Endodermal cell (in vitro differentiated cells): ENCODE measurements around the gene CAVIN2. TPM values are rescaled to one million over a fixed set of nuclear protein-coding genes. Genes with fewer than 3 reads are reported as not detected.

Source experiments
- DNase-seq: peaks from one replicate; pipeline ENCODE4 v3.0.0-alpha.2; 2017
- H3K27ac ChIP-seq: 2 replicates; pipeline ENCODE4 v1.5.1; 2013; ENCODE audit warnings: mild to moderate bottlenecking, low read depth, low read length, moderate library complexity
- H3K27me3 ChIP-seq: 2 replicates; pipeline ENCODE4 v1.6.1; 2013; ENCODE audit warnings: mild to moderate bottlenecking, low read length, moderate library complexity; ENCODE audit not compliant: insufficient read depth, control insufficient read depth, poor library complexity, severe bottlenecking
- H3K36me3 ChIP-seq: 2 replicates; pipeline ENCODE4 v1.7.0; 2013; ENCODE audit warnings: mild to moderate bottlenecking, low read length, moderate library complexity; ENCODE audit not compliant: control insufficient read depth, insufficient read depth
- H3K4me1 ChIP-seq: one replicate; pipeline ENCODE4 v1.7.0; 2013; ENCODE audit warnings: low read length; ENCODE audit not compliant: control insufficient read depth, insufficient read depth
- H3K4me3 ChIP-seq: 2 replicates; pipeline ENCODE4 v1.5.1; 2013; ENCODE audit warnings: mild to moderate bottlenecking, low read length, moderate library complexity
- H3K9ac ChIP-seq: 2 replicates; pipeline ENCODE4 v1.6.1; 2013; ENCODE audit warnings: mild to moderate bottlenecking, low read length, moderate library complexity; ENCODE audit not compliant: poor library complexity, severe bottlenecking; ENCODE audit errors: extremely low read depth
- H3K9me3 ChIP-seq: 2 replicates; pipeline ENCODE4 v1.6.1; 2013; ENCODE audit warnings: mild to moderate bottlenecking, low read length, moderate library complexity; ENCODE audit not compliant: control insufficient read depth
- H3K27ac Mint-ChIP-seq: 2 replicates; pipeline ENCODE4 v1.8.0; 2020; ENCODE audit warnings: mixed read lengths
- H3K27me3 Mint-ChIP-seq: 2 replicates; pipeline ENCODE4 v1.8.0; 2021; ENCODE audit warnings: mild to moderate bottlenecking, mixed read lengths; ENCODE audit not compliant: insufficient read depth
- H3K36me3 Mint-ChIP-seq: 2 replicates; pipeline ENCODE4 v1.8.0; 2020; ENCODE audit warnings: low read depth, mixed read lengths
- H3K4me1 Mint-ChIP-seq: 2 replicates; pipeline ENCODE4 v1.8.0; 2020; ENCODE audit warnings: mixed read lengths
- H3K4me3 Mint-ChIP-seq: 2 replicates; pipeline ENCODE4 v1.8.0; 2020; ENCODE audit warnings: mild to moderate bottlenecking, moderate library complexity, mixed read lengths
- H3K9me3 Mint-ChIP-seq: 2 replicates; pipeline ENCODE4 v1.8.0; 2020; ENCODE audit warnings: mild to moderate bottlenecking, mixed read lengths
- CTCF ChIP-seq: fragments of 200-600 bp; sonication (generic); conservative IDR thresholded peaks from 2 replicates; pipeline ENCODE4 v1.5.0; 2021; ENCODE audit warnings: antibody characterized with exemption, mild to moderate bottlenecking
- WGBS, 2 experiments: methylation state at CpG; one replicate each; pipeline versions ENCODE4 v1.1.5 to v1.1.7; 2013; ENCODE audit warnings: missing lambda C conversion rate in 2 of 2, mixed read lengths in 1 of 2; ENCODE audit not compliant: insufficient coverage in 1 of 2, insufficient read length in 1 of 2; 5-methylcytosine and 5-hydroxymethylcytosine counted together
- total RNA-seq, 2 donors: library from RNA; stranded (reverse); fragmentation: NEBNext Ultra II Directional in 1 of 2; extraction: Animal tissue kit (Norgen Biotek cat#: 25700) in 1 of 2; gene quantifications; 2 replicates in 1 of 2; 3 replicates in 1 of 2; pipeline ENCODE4 v1.2.1, GENCODE V29; 2021

CAVIN2 gene
- total RNA-seq, 2 donors from 2014 or later, result not detected

GRCh38 chr2:191853843-191854242 lies 7.0 kb upstream of the CAVIN2 start:
- H3K9me3 Mint-ChIP-seq, result no peaks in the 10 kb centered on the region
- Histone ChIP-seq H3K36me3 (no peaks in the 10 kb centered on the region), H3K4me1 (no peaks in the 10 kb centered on the region), H3K9ac (no peak overlapping the region), H3K27me3 (no peaks in the 10 kb centered on the region), H3K4me3 (no peak overlapping the region), H3K27ac (no peak overlapping the region), H3K9me3 (no peaks in the 10 kb centered on the region)
- peaks cover 14% of the 10 kb centered on the region for H3K4me1 Mint-ChIP-seq
- no peak overlapping the region for H3K27ac Mint-ChIP-seq
- no peaks in the 10 kb centered on the region for H3K27me3 Mint-ChIP-seq
- no peaks in the 10 kb centered on the region for H3K36me3 Mint-ChIP-seq
- DNase-seq, result no peak
- no peak for TF ChIP-seq CTCF
- H3K4me3 Mint-ChIP-seq, result no peak overlapping the region
- 96% methylated on average over 4 of the region's 4 CpGs; no CpG with 5 or more reads in 1 of the 2 experiments for WGBS, 2 experiments

GRCh38 chr2:191851158-191851557 lies 4.3 kb upstream of the CAVIN2 start:
- H3K4me1 ChIP-seq, result no peaks in the 10 kb centered on the region
- TF ChIP-seq CTCF, result no peak
- H3K9me3 Mint-ChIP-seq, result no peaks in the 10 kb centered on the region
- H3K36me3 ChIP-seq, result no peaks in the 10 kb centered on the region
- WGBS, 2 experiments, result 87 to 98% methylated on average over 5 of the region's 5 CpGs
- no peaks in the 10 kb centered on the region for H3K27me3 ChIP-seq
- H3K9me3 ChIP-seq, result no peaks in the 10 kb centered on the region
- no peaks in the 10 kb centered on the region for H3K27me3 Mint-ChIP-seq
- H3K4me3 ChIP-seq, result no peak overlapping the region
- H3K27ac Mint-ChIP-seq, result no peak overlapping the region
- H3K27ac ChIP-seq, result no peak overlapping the region
- no peak for DNase-seq
- H3K4me1 Mint-ChIP-seq, result peaks cover 17% of the 10 kb centered on the region
- no peaks in the 10 kb centered on the region for H3K36me3 Mint-ChIP-seq
- no peak overlapping the region for H3K4me3 Mint-ChIP-seq
- H3K9ac ChIP-seq, result no peak overlapping the region

- Histone ChIP-seq H3K27ac (no peak overlapping the region), H3K9me3 (no peaks in the 10 kb centered on the region), H3K4me3 (no peak overlapping the region), H3K4me1 (no peaks in the 10 kb centered on the region), H3K9ac (no peak overlapping the region), H3K36me3 (no peaks in the 10 kb centered on the region), H3K27me3 (no peaks in the 10 kb centered on the region)
- Mint-ChIP-seq H3K36me3 (no peaks in the 10 kb centered on the region), H3K27me3 (no peaks in the 10 kb centered on the region), H3K9me3 (no peaks in the 10 kb centered on the region), H3K4me1 (peaks cover 10% of the 10 kb centered on the region), H3K4me3 (no peak overlapping the region), H3K27ac (no peak overlapping the region)
- TF ChIP-seq CTCF, result no peak
- WGBS, 2 experiments, result 67 to 84% methylated on average over 3 to 6 of the region's 7 CpGs
- no peak for DNase-seq
These were observed 2.2 kb upstream of the CAVIN2 start for GRCh38 chr2:191848771-191849767.
